Activated CD8-positive, alpha-beta memory T cell treated with anti-CD3 and anti-CD28 coated beads for 1 hour (primary cell): ENCODE results near the gene KCNE2.
"Not testable (repeated sequence)": the region's sequence is repeated elsewhere in the genome, so short reads cannot be mapped to it uniquely, and the experiment has no call there.

Experiments used
- DNase-seq, 2 donors: peaks; one replicate each; pipeline ENCODE4 v3.0.0-alpha.2; 2020; ENCODE audit warnings: low read depth in 1 of 2; ENCODE audit errors: extremely low read depth in 1 of 2

The KCNE2 gene

GRCh38 chr21:34352556-34352955, 11.2 kb upstream of the KCNE2 start:
- no peak for DNase-seq

- DNase-seq = no peak
These were observed 10.6 kb upstream of the KCNE2 start for GRCh38 chr21:34353182-34353581.

GRCh38 chr21:34354836-34355235, 9.0 kb upstream of the KCNE2 start:
- no peak for DNase-seq

- DNase-seq = no peak
These were observed 8.2 kb upstream of the KCNE2 start for GRCh38 chr21:34355570-34355969.

GRCh38 chr21:34357889-34358288, 5.9 kb upstream of the KCNE2 start:
- DNase-seq = no peak

- DNase-seq = no peak
These were observed 4.9 kb upstream of the KCNE2 start for GRCh38 chr21:34358866-34359265.

- DNase-seq = no peak
These were observed 3.1 kb upstream of the KCNE2 start for GRCh38 chr21:34360488-34361241.

- DNase-seq = no peak
These were observed 1.7 kb upstream of the KCNE2 start for GRCh38 chr21:34362136-34362444.

GRCh38 chr21:34362670-34363069, 1.1 kb upstream of the KCNE2 start:
- DNase-seq = no peak

GRCh38 chr21:34364921-34365320, 1.1 kb downstream of the KCNE2 start:
- no peak for DNase-seq

GRCh38 chr21:34365809-34366208, 2.0 kb downstream of the KCNE2 start:
- DNase-seq = no peak

GRCh38 chr21:34367320-34367935, 3.6 kb downstream of the KCNE2 start:
- DNase-seq = peak in 1 of 2 donors; percentile 19

GRCh38 chr21:34369741-34370140, 5.9 kb downstream of the KCNE2 start:
- DNase-seq = no peak

GRCh38 chr21:34372321-34372720, 8.5 kb downstream of the KCNE2 start:
- DNase-seq = no peak

GRCh38 chr21:34374462-34374861, 10.7 kb downstream of the KCNE2 start:
- DNase-seq = not testable (repeated sequence)

GRCh38 chr21:34374940-34375618, 11.3 kb downstream of the KCNE2 start, which contains the start of gene SMIM11:
Gene SMIM11 (plus strand): TSS chr21:34375507. CDS start chr21:34379505, 3,998 bp downstream.
- DNase-seq = not testable (repeated sequence)

GRCh38 chr21:34375619-34375972, 11.8 kb downstream of the KCNE2 start:
- not testable (repeated sequence) for DNase-seq

GRCh38 chr21:34383138-34383537, 19.3 kb downstream of the KCNE2 start:
- not testable (repeated sequence) for DNase-seq

GRCh38 chr21:34383724-34384415, 20.1 kb downstream of the KCNE2 start:
- DNase-seq = not testable (repeated sequence)

- not testable (repeated sequence) for DNase-seq
These were observed 36.7 kb downstream of the KCNE2 start for GRCh38 chr21:34400522-34400921.

- not testable (repeated sequence) for DNase-seq
These were observed 40.9 kb downstream of the KCNE2 start for GRCh38 chr21:34404742-34405141.
